Endothelial cell of umbilical vein (primary cell): ENCODE data around the gene FZD7. TPM values are rescaled to one million over a fixed set of nuclear protein-coding genes. Genes with fewer than 3 reads are reported as not detected.

Experiments used
- BruUV-seq: library from RNA; stranded (reverse); fragments of 400-500 nt; replicated peaks from 2 replicates; lab custom pipeline; 2021; lab: Mats Ljungman, UMichigan
- CTCF ChIA-PET: fragments of 300-600, 350-600 bp; sonication (Branson Sonifier 250); formaldehyde crosslinking; loops from one replicate; lab custom pipeline; 2021; ENCODE audit warnings: antibody characterized with exemption, inconsistent platforms; lab: Charles Lee
- POLR2A ChIA-PET: fragments of 300-600, 350-600 bp; sonication (Branson Sonifier 250); formaldehyde crosslinking; loops from one replicate; lab custom pipeline; 2021; ENCODE audit warnings: antibody characterized with exemption, inconsistent platforms; lab: Charles Lee
- DNase-seq: peaks from one replicate; pipeline ENCODE4 v3.0.0-alpha.2; 2011; ENCODE audit warnings: low read depth, low spot score
- FAIRE-seq: peaks from 2 replicates; lab custom pipeline; 2011; peaks lifted over from hg19 to GRCh38; lab: Jason Lieb, UNC
- H2AFZ ChIP-seq: 2 replicates; pipeline ENCODE4 v1.6.0; 2012; ENCODE audit warnings: low read depth, low read length, control low read depth, inconsistent platforms
- H3K27ac ChIP-seq: 2 replicates; pipeline ENCODE4 v1.5.1; 2011; ENCODE audit warnings: low read depth, mild to moderate bottlenecking, control low read depth, low read length, moderate library complexity; ENCODE audit not compliant: insufficient read depth
- H3K27me3 ChIP-seq, 2 experiments: 2 replicates each; pipeline versions ENCODE4 v1.6.0 to v1.6.1; 2011; ENCODE audit warnings: low read length in 2 of 2, mixed read lengths in 1 of 2; ENCODE audit not compliant: control insufficient read depth in 2 of 2, insufficient read depth in 2 of 2
- H3K36me3 ChIP-seq, 2 experiments: 2 replicates in 1 of 2; 3 replicates in 1 of 2; pipeline ENCODE4 v1.5.1; 2011; ENCODE audit warnings: low read length in 2 of 2, mild to moderate bottlenecking in 1 of 2, moderate library complexity in 1 of 2; ENCODE audit not compliant: control insufficient read depth in 2 of 2, insufficient read depth in 2 of 2; ENCODE audit errors: extremely low read depth in 1 of 2
- H3K4me1 ChIP-seq: 3 replicates; pipeline ENCODE4 v1.5.1; 2011; ENCODE audit warnings: mild to moderate bottlenecking, low read length; ENCODE audit not compliant: control insufficient read depth, insufficient read depth; ENCODE audit errors: extremely low read depth
- H3K4me2 ChIP-seq: 2 replicates; pipeline ENCODE4 v1.6.1; 2011; ENCODE audit warnings: low read length, control low read depth, mixed read lengths; ENCODE audit not compliant: insufficient read depth
- H3K4me3 ChIP-seq, 3 experiments: fragments of 200-600 bp in 1 of 3; sonication (generic), shearing (Covaris generic) in 1 of 3; replicated peaks in 1 of 3; 2 replicates each; pipeline ENCODE4 v1.5.1; 2011 to 2016; ENCODE audit warnings: control low read depth in 3 of 3, low read length in 3 of 3, mild to moderate bottlenecking in 2 of 3, inconsistent platforms in 1 of 3, low read depth in 1 of 3, moderate library complexity in 1 of 3; ENCODE audit not compliant: insufficient read depth in 1 of 3
- H3K79me2 ChIP-seq: 2 replicates; pipeline ENCODE4 v1.6.0; 2012; ENCODE audit warnings: low read length, inconsistent platforms; ENCODE audit not compliant: control insufficient read depth, insufficient read depth
- H3K9ac ChIP-seq: replicated peaks from 2 replicates; pipeline ENCODE3; 2011; ENCODE audit warnings: low read length, control low read depth; ENCODE audit not compliant: insufficient read depth; ENCODE audit errors: extremely low read depth
- H3K9me1 ChIP-seq: replicated peaks from 3 replicates; pipeline ENCODE4 v1.6.0; 2011; ENCODE audit warnings: mild to moderate bottlenecking, low read length; ENCODE audit not compliant: control insufficient read depth, insufficient read depth; ENCODE audit errors: extremely low read depth
- H3K9me3 ChIP-seq: replicated peaks from 2 replicates; pipeline ENCODE4 v1.5.1; 2012; ENCODE audit warnings: low read length, inconsistent platforms; ENCODE audit not compliant: control insufficient read depth, insufficient read depth
- H4K20me1 ChIP-seq: replicated peaks from 2 replicates; pipeline ENCODE3; 2011; ENCODE audit warnings: mild to moderate bottlenecking, low read length; ENCODE audit not compliant: control insufficient read depth, insufficient read depth; ENCODE audit errors: extremely low read depth
- CTCF ChIP-seq, 2 donors: IDR thresholded peaks; 1 replicate in 1 of 2; 2 replicates in 1 of 2; pipeline ENCODE4 v1.5.1; 2011; ENCODE audit warnings: low read length in 2 of 2, mild to moderate bottlenecking in 2 of 2, moderate library complexity in 2 of 2, control low read depth in 1 of 2, inconsistent platforms in 1 of 2, low read depth in 1 of 2; ENCODE audit not compliant: insufficient read depth in 1 of 2; ENCODE audit errors: extremely low read depth in 1 of 2
- GATA2 ChIP-seq: IDR thresholded peaks from 2 replicates; pipeline ENCODE4 v1.7.0; 2011; ENCODE audit warnings: low read depth, mild to moderate bottlenecking, moderate library complexity, mixed read lengths, low read length; ENCODE audit not compliant: insufficient read length, insufficient read depth
- MAX ChIP-seq: IDR thresholded peaks from 2 replicates; pipeline ENCODE4 v1.6.1; 2011; ENCODE audit not compliant: insufficient read depth, insufficient read length
- MYC ChIP-seq: IDR thresholded peaks from one replicate; pipeline ENCODE4 v1.6.1; 2011; ENCODE audit warnings: mild to moderate bottlenecking, low read depth, low read length
- POLR2AphosphoS5 ChIP-seq: IDR thresholded peaks from 2 replicates; pipeline ENCODE4 v1.6.1; 2012; ENCODE audit warnings: low read depth, mild to moderate bottlenecking, control low read depth, low read length, moderate library complexity; ENCODE audit not compliant: insufficient read depth
- dilution Hi-C: fragments of 300-500 bp; cut with MboI; formaldehyde crosslinking; loops from one replicate; pipeline ENCODE4 v1.15.0; 2019; ENCODE audit warnings: low sequenced_read_pairs; ENCODE audit not compliant: extremely low pct_ligation_motif_present
- intact Hi-C: fragments of 100-400 bp; cut with micrococcal nuclease; formaldehyde crosslinking; loops from one replicate; pipeline ENCODE4 v1.10.0; 2022
- polyA plus RNA-seq, 4 experiments: library from polyadenylated mRNA; depleted of rRNA in 3 of 4; stranded (reverse) in 3 of 4; unstranded in 1 of 4; fragments of >200 nt; gene quantifications; 2 replicates each; pipeline versions ENCODE4 v1.2.1 to v1.2.3, GENCODE V29; 2011 to 2012; ENCODE audit warnings: missing spikeins in 1 of 4
- total RNA-seq: library from RNA; stranded (reverse); gene quantifications from 2 replicates; pipeline ENCODE4 v1.2.3, GENCODE V29; 2021

Gene FZD7
- total and polyA plus RNA-seq, 2 donors (not counting 3 experiments of a cell fraction or from before 2014, with no cell fraction given): 0.15 to 0.29 TPM

- Histone ChIP-seq H3K27me3 (peaks cover 4 to 14% of the 10 kb centered on the region in 2 experiments), H3K4me3 (no peak overlapping the region), H4K20me1 (no peaks in the 10 kb centered on the region), H3K4me1 (no peaks in the 10 kb centered on the region), H3K79me2 (no peaks in the 10 kb centered on the region), H3K9me1 (no peaks in the 10 kb centered on the region), H3K4me2 (no peak overlapping the region), H3K36me3 (no peaks in the 10 kb centered on the region), H3K9me3 (no peaks in the 10 kb centered on the region), H3K27ac (no peak overlapping the region), H2AFZ (no peak overlapping the region), H3K9ac (no peak overlapping the region)
- intact Hi-C loops (loop anchor here (5.0 kb wide), 1 partner anchor 263 kb away; no protein-coding TSS in a partner anchor), dilution Hi-C loops (no loop called here)
- DNase-seq (no peak), FAIRE-seq (peak; percentile 15)
- TF ChIP-seq MYC (no peak), CTCF (IDR thresholded peaks at IDR 0.05; ENCODE audit: extremely low read depth in 1 of 2, insufficient read depth in 1 of 2, low read depth in 1 of 2, low read length in 2 of 2) (peak in 1 of 2 donors; percentile 8)
- ChIA-PET CTCF (interaction anchor here (1.0 kb wide), 1 partner anchor 206 kb away, joined by 3 read pairs; no protein-coding TSS in a partner anchor), POLR2A (no interaction called here)
- BruUV-seq: no TSS peak
Observed at GRCh38 chr2:202060218-202060617, 26.6 kb downstream of the FZD7 start.

GRCh38 chr2:202061695-202062094, 28.0 kb downstream of the FZD7 start:
- CTCF ChIA-PET: no interaction called here
- dilution Hi-C loops: no loop called here

More at GRCh38 chr2:202061695-202062094, 28.0 kb downstream of the FZD7 start:
- no peaks in the 10 kb centered on the region for H3K79me2 ChIP-seq
- H3K27ac ChIP-seq: no peak overlapping the region
- H3K9me1 ChIP-seq: no peaks in the 10 kb centered on the region
- H4K20me1 ChIP-seq: no peaks in the 10 kb centered on the region
- peaks cover 0 to 14% of the 10 kb centered on the region in 2 experiments for H3K27me3 ChIP-seq
- H3K9ac ChIP-seq: no peak overlapping the region
- H3K4me3 ChIP-seq: no peak overlapping the region
- H3K36me3 ChIP-seq: no peaks in the 10 kb centered on the region
- no peaks in the 10 kb centered on the region for H3K4me1 ChIP-seq
- BruUV-seq: no TSS peak
- no peak for FAIRE-seq
- POLR2A ChIA-PET: interaction anchor here (0.7 kb wide), 1 partner anchor 381 kb away, joined by 4 read pairs; no protein-coding TSS in a partner anchor
- no peak overlapping the region for H2AFZ ChIP-seq
- no peak overlapping the region for H3K4me2 ChIP-seq
- no peak for DNase-seq
- no peak for TF ChIP-seq MAX
- TF ChIP-seq GATA2: no peak
- no peak for TF ChIP-seq POLR2AphosphoS5
- no peaks in the 10 kb centered on the region for H3K9me3 ChIP-seq
- intact Hi-C loops: loop anchor here (5.0 kb wide), 1 partner anchor 264 kb away; no protein-coding TSS in a partner anchor
